Neuronal stem cell (in vitro differentiated cells): Measurements from ENCODE around the gene GPANK1. TPM values are rescaled to one million over a fixed set of nuclear protein-coding genes. Genes with fewer than 3 reads are reported as not detected.

ENCODE experiments used
- DNase-seq: peaks from one replicate; pipeline ENCODE4 v3.0.0-alpha.2; 2013; ENCODE audit warnings: low spot score
- H2AFZ ChIP-seq: one replicate; pipeline ENCODE4 v1.6.1; 2013; ENCODE audit warnings: mild to moderate bottlenecking, low read length, inconsistent platforms
- H2AK5ac ChIP-seq: 2 replicates; pipeline ENCODE4 v1.6.1; 2013; ENCODE audit warnings: low read depth, mild to moderate bottlenecking, inconsistent platforms, low read length, moderate library complexity, mixed read lengths
- H2BK120ac ChIP-seq: 2 replicates; pipeline ENCODE4 v1.6.1; 2013; ENCODE audit warnings: low read depth, mild to moderate bottlenecking, inconsistent platforms, low read length, moderate library complexity, mixed read lengths
- H2BK12ac ChIP-seq: one replicate; pipeline ENCODE4 v1.6.1; 2013; ENCODE audit warnings: low read length, inconsistent platforms
- H2BK15ac ChIP-seq: 2 replicates; pipeline ENCODE4 v1.6.1; 2013; ENCODE audit warnings: mild to moderate bottlenecking, low read length, inconsistent platforms, mixed read lengths
- H2BK5ac ChIP-seq: one replicate; pipeline ENCODE4 v1.6.1; 2013; ENCODE audit warnings: inconsistent platforms, mild to moderate bottlenecking, low read length, moderate library complexity
- H3K14ac ChIP-seq: one replicate; pipeline ENCODE4 v1.6.1; 2013; ENCODE audit warnings: low read length, inconsistent platforms
- H3K18ac ChIP-seq: 2 replicates; pipeline ENCODE4 v1.6.1; 2013; ENCODE audit warnings: low read length, inconsistent platforms
- H3K23ac ChIP-seq: 2 replicates; pipeline ENCODE4 v1.6.1; 2013; ENCODE audit warnings: low read depth, mild to moderate bottlenecking, mixed read lengths, low read length, inconsistent platforms; ENCODE audit not compliant: poor library complexity
- H3K27ac ChIP-seq: replicated peaks from 3 replicates; pipeline ENCODE4 v1.5.1; 2013; ENCODE audit warnings: low read length, inconsistent platforms
- H3K27me3 ChIP-seq, 3 experiments: 2 replicates each; pipeline ENCODE4 v1.6.1; 2013; ENCODE audit warnings: low read length in 3 of 3, mild to moderate bottlenecking in 2 of 3, inconsistent platforms in 1 of 3, low read depth in 1 of 3, mixed read lengths in 1 of 3, moderate library complexity in 1 of 3; ENCODE audit not compliant: control insufficient read depth in 3 of 3, insufficient read depth in 3 of 3
- H3K36me3 ChIP-seq, 2 donors: replicated peaks in 1 of 2; 2 replicates each; pipeline ENCODE4 v1.6.1; 2013; ENCODE audit warnings: low read length in 2 of 2; ENCODE audit not compliant: control insufficient read depth in 2 of 2, insufficient read depth in 2 of 2
- H3K4ac ChIP-seq: 2 replicates; pipeline ENCODE4 v1.6.1; 2013; ENCODE audit warnings: inconsistent platforms, mild to moderate bottlenecking, low read length, moderate library complexity
- H3K4me1 ChIP-seq, 2 donors: 1 replicate in 1 of 2; 2 replicates in 1 of 2; pipeline ENCODE4 v1.6.1; 2013; ENCODE audit warnings: low read length in 2 of 2, low read depth in 1 of 2; ENCODE audit not compliant: control insufficient read depth in 2 of 2, insufficient read depth in 1 of 2
- H3K4me2 ChIP-seq: one replicate; pipeline ENCODE4 v1.6.1; 2013; ENCODE audit warnings: mild to moderate bottlenecking, low read length, inconsistent platforms; ENCODE audit not compliant: insufficient read depth, poor library complexity, severe bottlenecking
- H3K4me3 ChIP-seq, 2 donors: 2 replicates each; pipeline ENCODE4 v1.5.1; 2013; ENCODE audit warnings: low read length in 2 of 2, mild to moderate bottlenecking in 2 of 2, inconsistent platforms in 1 of 2, moderate library complexity in 1 of 2
- H3K79me1 ChIP-seq: one replicate; pipeline ENCODE4 v1.6.1; 2013; ENCODE audit warnings: low read depth, mild to moderate bottlenecking, inconsistent platforms, low read length, moderate library complexity
- H3K9ac ChIP-seq: one replicate; pipeline ENCODE4 v1.6.1; 2013; ENCODE audit warnings: mild to moderate bottlenecking, low read depth, low read length, inconsistent platforms; ENCODE audit not compliant: poor library complexity
- H3K9me3 ChIP-seq, 2 donors: replicated peaks in 1 of 2; 2 replicates each; pipeline versions ENCODE3 to v1.6.1; 2013; ENCODE audit warnings: low read length in 2 of 2, mild to moderate bottlenecking in 2 of 2, inconsistent platforms in 1 of 2, low read depth in 1 of 2, mixed read lengths in 1 of 2, moderate library complexity in 1 of 2; ENCODE audit not compliant: control insufficient read depth in 2 of 2, insufficient read depth in 1 of 2
- H4K8ac ChIP-seq: one replicate; pipeline ENCODE4 v1.6.1; 2013; ENCODE audit warnings: low read depth, mild to moderate bottlenecking, inconsistent platforms, low read length, moderate library complexity
- H4K91ac ChIP-seq: one replicate; pipeline ENCODE4 v1.6.1; 2013; ENCODE audit warnings: low read length, low read depth, mild to moderate bottlenecking, inconsistent platforms; ENCODE audit not compliant: poor library complexity
- WGBS, 2 donors: extraction: QIAGEN DNeasy Blood & Tissue Kit; methylation state at CpG; one replicate each; pipeline ENCODE4 v1.1.7; 2013; ENCODE audit warnings: missing lambda C conversion rate in 2 of 2, mixed read lengths in 1 of 2; ENCODE audit not compliant: insufficient read length in 2 of 2, insufficient replicate concordance in 1 of 2; ENCODE audit errors: extremely low coverage in 2 of 2; 5-methylcytosine and 5-hydroxymethylcytosine counted together
- small RNA-seq: library from polyadenylated mRNA; stranded (forward); fragments of <200 nt; extraction: miRNeasy Mini kit (QIAGEN cat#:217004); gene quantifications from one replicate; pipeline ENCODE3, GENCODE V24; 2013; ENCODE audit not compliant: insufficient read depth

GPANK1 gene

GRCh38 chr6:31614684-31615578 is 49.9 kb downstream of the GPANK1 start, which contains the start of gene AIF1:
AIF1 (plus strand) TSS chr6:31615234; CDS start chr6:31615330, 96 bp downstream.
- H3K18ac ChIP-seq, result peak within 1 kb of the TSS; percentile 13
- peak within 1 kb of the TSS; percentile 27 for H2AFZ ChIP-seq
- H4K91ac ChIP-seq, result no peak within 1 kb of the TSS
- H2BK120ac ChIP-seq, result peak within 1 kb of the TSS; percentile 51
- H2BK15ac ChIP-seq, result no peak within 1 kb of the TSS
- H3K27ac ChIP-seq, result no peak within 1 kb of the TSS
- H2BK5ac ChIP-seq, result no peak within 1 kb of the TSS
- no CpG with 5 or more reads among the region's 6 CpGs for WGBS, 2 donors
- no peak within 1 kb of the TSS for H2BK12ac ChIP-seq
- H3K14ac ChIP-seq, result no peak within 1 kb of the TSS
- peaks cover 2 to 11% of the 10 kb centered on the region in 2 donors for H3K4me1 ChIP-seq
- no peak within 1 kb of the TSS for H4K8ac ChIP-seq
- no peak within 1 kb of the TSS for H3K4ac ChIP-seq
- H3K9ac ChIP-seq, result no peak within 1 kb of the TSS
- no peak within 1 kb of the TSS for H3K4me3 ChIP-seq
- H3K4me2 ChIP-seq, result no peak within 1 kb of the TSS
- no peaks in the 10 kb centered on the region for H3K36me3 ChIP-seq
- H3K27me3 ChIP-seq, result no peaks in the 10 kb centered on the region
- no peaks in the 10 kb centered on the region for H3K9me3 ChIP-seq
- no peak within 1 kb of the TSS for H2AK5ac ChIP-seq
- no peak for DNase-seq
- no peaks in the 10 kb centered on the region for H3K79me1 ChIP-seq
- H3K23ac ChIP-seq, result no peak within 1 kb of the TSS

DNA sequence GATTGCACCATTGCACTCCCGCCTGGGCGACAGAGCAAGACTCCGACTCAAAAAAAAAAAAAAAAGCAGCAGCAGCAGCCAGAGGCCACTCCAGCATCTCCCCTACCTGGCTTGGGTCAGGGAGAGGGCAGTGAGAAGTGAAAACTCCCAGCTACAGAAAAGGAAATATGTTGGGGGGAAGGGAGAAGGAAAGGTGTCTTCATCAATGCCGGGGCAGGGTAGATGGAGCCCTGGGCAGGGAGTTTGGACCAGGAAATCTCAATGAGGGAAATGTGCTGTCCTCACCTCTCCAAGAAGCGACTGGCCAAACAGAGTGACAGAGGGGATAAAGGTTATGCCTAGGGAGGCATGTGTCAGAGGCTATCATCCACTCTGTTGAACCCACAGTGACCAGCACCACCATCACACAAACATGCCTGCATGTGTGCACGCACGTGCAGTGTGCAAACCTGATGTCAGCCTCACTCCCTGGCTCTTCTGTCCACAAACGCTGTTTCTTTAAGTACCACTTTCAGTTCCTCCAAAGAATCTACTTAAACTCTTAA is 50.6 kb downstream of the GPANK1 start:
- H3K4me1 ChIP-seq, result peaks cover 2 to 9% of the 10 kb centered on the region in 2 donors
- H4K91ac ChIP-seq, result no peak overlapping the region
- WGBS, 2 donors, result no CpG with 5 or more reads among the region's 8 CpGs
- no peak overlapping the region for H3K14ac ChIP-seq
- H3K27me3 ChIP-seq, result no peaks in the 10 kb centered on the region
- no peaks in the 10 kb centered on the region for H3K79me1 ChIP-seq
- no peak overlapping the region for H2BK120ac ChIP-seq
- no peak overlapping the region for H2AFZ ChIP-seq
- no peak overlapping the region for H2BK5ac ChIP-seq
- H2BK12ac ChIP-seq, result no peak overlapping the region
- no peak overlapping the region for H3K23ac ChIP-seq
- H2BK15ac ChIP-seq, result no peak overlapping the region
- H3K36me3 ChIP-seq, result no peaks in the 10 kb centered on the region
- no peak overlapping the region for H3K18ac ChIP-seq
- H3K4me2 ChIP-seq, result no peak overlapping the region
- H3K4me3 ChIP-seq, result no peak overlapping the region
- no peak overlapping the region for H3K27ac ChIP-seq
- H2AK5ac ChIP-seq, result no peak overlapping the region
- no peak overlapping the region for H3K9ac ChIP-seq
- no peaks in the 10 kb centered on the region for H3K9me3 ChIP-seq
- H4K8ac ChIP-seq, result no peak overlapping the region
- H3K4ac ChIP-seq, result no peak overlapping the region
- DNase-seq, result no peak

Small RNA genes lying within 50 kb of the gene (small RNA-seq; reads per million reads assigned to genes)
- gene MIR4646, result 2.0 reads per million
- gene MIR6832, result not detected
- not detected for gene RF00019
- 70.2 reads per million, percentile 95 among the genes with 10 or more reads in this experiment for gene SNORA38
- not detected for gene UQCRHP1
